GM19025 (cell line): ENCODE measurements around the gene SELENOH.
A peak's percentile ranks its signal among the peaks of the same experiment; 100 is the strongest.
"Not testable (repeated sequence)": the region's sequence is repeated elsewhere in the genome, so short reads cannot be mapped to it uniquely, and the experiment has no call there.

Experiments
- ATAC-seq: cut with Tn5 transposase; IDR thresholded peaks from one replicate; pipeline ENCODE4 v1.9.1; 2021; ENCODE audit warnings: mild to moderate bottlenecking, low read depth, moderate library complexity; ENCODE audit not compliant: unreplicated experiment

Gene SELENOH, protein sequence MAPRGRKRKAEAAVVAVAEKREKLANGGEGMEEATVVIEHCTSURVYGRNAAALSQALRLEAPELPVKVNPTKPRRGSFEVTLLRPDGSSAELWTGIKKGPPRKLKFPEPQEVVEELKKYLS

DNA sequence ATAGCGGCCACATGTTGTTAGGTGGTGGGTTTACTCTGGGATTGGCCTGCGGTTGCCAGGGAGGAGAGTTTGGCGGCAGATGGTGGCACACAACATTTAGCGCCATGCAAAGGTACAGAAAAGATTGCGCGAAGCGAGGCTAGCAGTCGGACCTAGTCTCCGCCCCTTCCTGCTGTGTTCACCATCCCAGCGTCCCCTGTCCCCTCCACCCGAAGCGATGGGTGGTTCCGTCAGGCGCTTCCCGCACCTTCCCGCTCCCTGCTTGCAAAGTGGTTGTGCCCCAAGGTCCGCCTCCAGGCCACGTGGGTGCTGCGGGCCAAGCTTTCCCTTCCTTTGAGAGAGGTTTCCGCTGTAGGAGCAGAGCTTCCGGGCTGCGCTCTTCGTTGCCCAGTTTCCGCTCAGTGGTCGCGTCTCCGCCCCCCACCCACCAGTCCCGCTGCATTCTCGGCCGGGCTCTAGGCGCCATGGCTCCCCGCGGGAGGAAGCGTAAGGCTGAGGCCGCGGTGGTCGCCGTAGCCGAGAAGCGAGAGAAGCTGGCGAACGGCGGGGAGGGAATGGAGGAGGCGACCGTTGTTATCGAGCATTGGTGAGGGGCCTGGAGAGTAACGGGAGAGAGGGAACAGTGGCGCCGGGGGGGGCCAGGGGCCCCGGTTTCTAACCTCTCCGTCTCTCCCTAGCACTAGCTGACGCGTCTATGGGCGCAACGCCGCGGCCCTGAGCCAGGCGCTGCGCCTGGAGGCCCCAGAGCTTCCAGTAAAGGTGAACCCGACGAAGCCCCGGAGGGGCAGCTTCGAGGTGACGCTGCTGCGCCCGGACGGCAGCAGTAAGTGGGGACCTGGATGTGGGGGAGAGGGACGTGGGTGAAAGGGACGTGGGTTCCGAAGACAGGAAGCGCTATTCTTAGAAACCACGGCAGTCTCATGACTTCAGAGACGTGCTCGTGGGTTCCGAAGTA, at the start of gene SELENOH:
SELENOH (plus strand) TSS at position 360 of the 955 bp plus-strand sequence; CDS start at position 465, 105 bp downstream.
- peak; percentile 90 for ATAC-seq

DNA sequence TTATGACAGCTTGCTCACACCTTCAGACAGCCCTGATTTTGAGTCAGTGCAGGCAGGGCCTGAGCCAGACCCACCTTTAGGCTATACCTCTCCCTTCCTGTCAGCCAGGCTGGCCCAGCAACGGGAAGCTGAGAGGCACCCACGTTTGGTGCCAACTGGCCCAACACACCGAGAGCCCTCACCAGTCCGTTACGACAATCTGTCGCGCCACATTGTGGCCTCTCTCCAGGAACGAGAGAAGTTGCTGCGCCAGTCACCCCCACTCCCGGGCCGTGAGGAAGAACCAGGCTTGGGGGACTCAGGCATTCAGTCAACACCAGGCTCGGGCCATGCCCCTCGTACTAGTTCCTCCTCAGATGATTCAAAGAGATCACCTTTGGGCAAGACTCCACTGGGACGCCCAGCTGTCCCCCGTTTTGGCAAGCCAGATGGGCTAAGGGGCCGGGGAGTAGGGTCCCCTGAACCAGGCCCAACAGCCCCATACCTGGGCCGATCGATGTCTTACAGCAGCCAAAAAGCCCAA, 42.4 kb upstream of the SELENOH start:
- no peak for ATAC-seq

DNA sequence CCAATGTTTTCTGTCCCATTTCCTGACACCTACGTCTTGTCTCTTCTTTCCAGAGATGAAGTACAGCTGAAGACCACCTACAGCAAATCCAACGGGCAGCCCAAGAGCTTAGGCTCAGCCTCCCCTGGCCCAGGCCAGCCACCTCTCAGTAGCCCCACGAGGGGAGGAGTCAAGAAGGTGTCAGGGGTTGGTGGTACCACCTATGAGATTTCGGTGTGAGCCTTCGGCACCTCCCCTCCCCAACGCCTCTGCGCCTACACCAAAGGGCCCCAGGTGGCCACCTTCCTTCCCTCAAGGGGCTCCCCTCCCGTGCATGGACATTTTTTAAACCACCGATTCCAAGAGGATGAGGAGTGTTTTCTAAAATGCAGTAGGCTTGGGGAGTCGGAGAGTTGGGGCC, 41.5 kb upstream of the SELENOH start:
- no peak for ATAC-seq

DNA sequence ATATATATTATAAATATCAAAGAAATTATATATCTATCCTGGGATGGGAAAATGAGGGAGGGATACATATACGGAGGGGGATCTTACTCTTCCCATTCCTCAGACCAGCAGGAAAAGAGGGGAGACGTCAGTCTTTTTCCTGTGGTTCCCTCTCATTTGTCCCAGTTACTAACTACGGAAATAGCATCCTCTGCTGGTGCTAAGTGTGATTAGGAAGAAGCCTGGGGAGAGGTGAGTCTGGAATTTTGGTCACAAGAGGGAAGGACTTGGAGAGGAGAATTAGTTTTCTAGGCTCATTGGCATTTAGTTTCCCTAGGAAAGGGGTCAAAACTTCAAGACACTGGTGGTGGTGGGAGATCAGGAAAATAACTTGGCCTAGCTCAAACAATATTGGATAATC, 40.9 kb upstream of the SELENOH start:
- ATAC-seq = no peak

DNA sequence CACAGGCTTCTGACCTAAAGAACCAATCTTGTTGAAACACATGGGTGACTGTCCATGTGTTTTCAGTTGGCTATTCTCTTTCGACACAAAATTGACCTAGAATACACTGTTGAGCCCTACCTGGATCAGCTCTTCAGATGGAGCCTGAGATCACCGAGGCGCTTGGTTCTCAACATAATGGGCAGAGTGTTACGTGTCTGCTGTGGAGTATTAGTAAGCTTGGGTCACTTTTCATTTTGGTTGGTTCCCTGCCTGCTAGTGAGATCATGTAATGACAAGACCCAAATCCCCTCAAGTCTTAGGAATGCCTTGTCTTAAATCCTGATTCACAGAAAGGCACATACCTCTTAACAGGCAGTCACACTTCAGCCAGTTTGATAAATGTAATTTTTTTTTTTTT, 38.0 kb upstream of the SELENOH start:
- no peak for ATAC-seq

DNA sequence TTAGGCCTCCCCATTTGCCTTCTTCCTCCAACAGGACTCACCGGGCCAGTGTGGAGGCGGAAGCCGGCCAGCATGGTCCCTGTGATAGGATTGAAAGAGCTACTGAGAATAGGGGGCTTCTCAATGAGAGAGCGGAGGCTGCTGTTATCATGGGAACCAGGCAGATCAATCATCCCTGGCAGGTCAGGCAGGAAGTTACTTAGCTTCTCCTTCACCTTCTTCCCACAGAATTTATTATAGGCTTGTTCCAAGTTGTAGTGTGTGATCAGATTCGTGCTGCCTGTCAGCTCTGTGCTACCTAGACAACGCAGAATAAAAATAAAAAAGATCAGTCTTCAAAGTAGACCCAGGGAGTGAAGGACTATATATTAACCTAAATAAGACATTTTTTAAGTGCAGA, 36.4 kb upstream of the SELENOH start:
- ATAC-seq = no peak

DNA sequence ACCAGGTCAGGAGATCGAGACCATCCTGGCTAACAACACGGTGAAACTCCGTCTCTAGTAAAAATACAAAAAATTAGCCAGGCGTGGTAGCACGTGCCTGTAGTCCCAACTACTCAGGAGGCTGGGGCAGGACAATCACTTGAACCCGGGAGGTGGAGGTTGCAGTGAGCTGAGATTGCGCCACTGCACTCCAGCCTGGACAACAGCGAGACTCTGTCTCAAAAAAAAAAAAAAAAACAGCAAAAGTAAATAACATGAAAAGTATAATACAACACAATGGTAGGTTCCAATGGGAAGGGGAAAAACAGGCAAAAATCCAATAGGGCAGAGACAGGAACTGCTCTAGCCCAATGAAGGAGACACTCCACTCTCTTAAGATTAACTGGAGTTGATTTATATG, 35.9 kb upstream of the SELENOH start:
- not testable (repeated sequence) for ATAC-seq

DNA sequence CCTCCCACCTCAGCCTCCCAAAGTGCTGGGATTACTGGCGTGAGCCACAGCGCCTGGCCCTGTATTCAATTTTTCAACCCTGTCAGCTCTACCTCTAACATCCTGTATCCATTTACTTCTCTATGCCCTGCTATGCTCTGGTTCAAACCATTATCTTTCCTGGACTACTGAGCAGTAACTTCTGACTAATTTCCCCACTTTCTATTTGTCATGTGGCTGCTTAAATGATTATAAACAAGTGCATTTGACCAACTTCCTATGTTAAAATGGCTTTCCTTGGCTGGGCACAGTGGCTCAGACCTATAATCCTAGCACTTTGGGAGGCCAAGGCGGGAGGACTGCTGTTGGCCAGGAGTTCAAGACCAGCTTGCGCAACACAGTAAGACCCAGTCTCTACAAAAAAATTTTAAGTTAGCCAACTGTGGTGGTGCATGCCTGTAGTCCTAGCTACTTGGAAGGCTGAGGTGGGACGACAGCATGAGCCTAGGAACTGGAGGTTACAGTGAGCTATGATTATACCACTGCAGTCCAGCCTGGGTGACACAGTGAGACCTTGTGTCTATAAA, 31.4 kb upstream of the SELENOH start:
- no peak for ATAC-seq

DNA sequence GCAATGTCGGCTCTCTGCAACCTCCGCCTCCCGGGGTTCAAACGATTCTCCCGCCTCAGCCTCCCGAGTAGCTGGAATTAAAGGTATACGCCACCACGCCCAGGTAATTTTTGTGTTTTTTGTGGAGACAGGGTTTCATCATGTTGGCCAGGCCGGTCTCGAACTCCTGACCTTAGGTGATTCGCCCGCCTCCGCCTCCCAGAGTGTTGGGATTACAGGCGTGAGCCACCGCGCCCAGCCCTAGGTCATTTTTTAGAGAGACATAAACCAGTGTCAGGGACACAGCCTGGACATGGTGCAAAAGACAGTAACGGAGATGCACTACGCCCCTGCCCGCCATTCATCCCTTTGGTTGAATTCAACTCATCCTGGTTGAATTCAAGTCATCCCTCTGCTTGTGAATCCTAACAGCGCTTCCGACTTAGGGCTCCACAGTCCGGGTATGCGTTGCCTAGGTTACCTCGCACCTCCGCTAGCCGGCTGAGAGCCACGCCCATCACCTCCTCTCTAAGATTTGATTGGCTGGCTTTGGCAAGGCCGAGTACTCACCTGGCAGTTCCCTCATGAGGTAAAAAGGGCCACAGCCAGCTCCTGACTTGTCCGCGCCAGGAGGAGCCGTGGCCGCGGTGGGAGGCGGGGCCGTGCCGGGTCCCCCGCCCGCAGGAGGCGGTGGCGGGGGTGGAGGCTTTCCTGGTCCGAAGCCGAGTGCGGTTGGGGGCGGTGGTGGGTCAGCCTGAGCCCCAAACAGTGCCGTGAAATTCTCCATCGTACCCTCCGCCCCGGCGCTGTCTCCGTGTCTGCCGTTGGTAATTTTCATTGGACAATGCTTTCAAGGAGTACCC, 29.7 kb upstream of the SELENOH start, which contains the start of gene MED19:
MED19 (minus strand) TSS at position 802 of the 842 bp plus-strand sequence; CDS start at position 766, 36 bp downstream.
- ATAC-seq = peak; percentile 29

DNA sequence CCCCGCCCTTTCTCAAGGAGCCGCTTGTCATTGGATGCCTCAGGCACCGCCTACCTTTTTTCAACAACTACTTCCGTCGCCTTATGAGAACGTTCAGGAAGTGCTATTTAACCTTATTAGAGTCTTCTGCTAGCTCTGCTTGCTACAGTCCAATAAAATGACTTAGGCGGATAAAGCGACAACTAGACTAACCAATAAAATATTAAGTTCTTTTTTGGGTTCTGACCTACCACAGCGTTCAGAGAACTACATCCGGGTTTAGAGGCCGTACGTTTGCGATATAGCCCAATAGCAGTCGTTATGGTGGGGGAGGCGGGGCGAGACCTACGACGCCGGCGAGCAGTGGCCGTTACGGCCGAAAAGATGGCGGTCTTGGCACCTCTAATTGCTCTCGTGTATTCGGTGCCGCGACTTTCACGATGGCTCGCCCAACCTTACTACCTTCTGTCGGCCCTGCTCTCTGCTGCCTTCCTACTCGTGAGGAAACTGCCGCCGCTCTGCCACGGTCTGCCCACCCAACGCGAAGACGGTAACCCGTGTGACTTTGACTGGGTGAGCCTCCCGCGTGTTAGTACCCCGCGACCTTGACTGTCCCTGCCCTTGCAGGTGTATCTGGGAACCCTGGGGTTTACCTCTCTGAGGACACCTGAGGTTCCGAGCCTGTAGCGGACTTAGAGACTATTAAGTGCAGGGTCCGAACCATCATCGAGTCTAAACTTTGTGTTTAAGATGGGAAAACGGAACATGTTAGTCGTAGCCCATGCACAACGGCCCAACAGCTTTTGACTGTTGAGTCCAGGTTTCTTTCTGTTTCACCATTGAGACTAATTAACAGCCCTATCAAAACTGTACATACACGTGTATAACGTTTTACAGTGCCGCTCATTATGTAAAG, 28.8 kb upstream of the SELENOH start, which contains the start of gene TMX2:
TMX2 (plus strand) TSS at position 338 of the 895 bp plus-strand sequence; CDS start at position 364, 26 bp downstream.
- peak; percentile 90 for ATAC-seq

DNA sequence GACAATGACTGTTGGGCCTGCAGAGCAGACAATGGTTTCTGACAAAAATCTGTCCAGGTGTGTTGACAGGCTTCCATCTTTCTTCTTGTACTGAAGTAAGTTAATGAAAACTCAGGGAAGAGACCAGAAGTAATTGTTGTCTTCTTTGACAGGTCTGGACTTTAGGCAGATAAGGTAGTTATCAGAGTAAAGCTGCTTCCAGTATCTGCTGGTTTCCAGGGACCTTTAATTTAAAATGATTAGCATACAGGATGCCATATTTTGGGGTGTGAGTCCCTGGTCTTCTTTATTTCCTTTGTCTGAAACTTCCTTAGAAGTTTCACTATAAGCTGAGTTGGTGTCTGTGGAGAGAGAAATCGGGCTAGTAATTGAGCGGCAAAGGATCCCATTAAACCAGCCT, 27.5 kb upstream of the SELENOH start:
- ATAC-seq = no peak

DNA sequence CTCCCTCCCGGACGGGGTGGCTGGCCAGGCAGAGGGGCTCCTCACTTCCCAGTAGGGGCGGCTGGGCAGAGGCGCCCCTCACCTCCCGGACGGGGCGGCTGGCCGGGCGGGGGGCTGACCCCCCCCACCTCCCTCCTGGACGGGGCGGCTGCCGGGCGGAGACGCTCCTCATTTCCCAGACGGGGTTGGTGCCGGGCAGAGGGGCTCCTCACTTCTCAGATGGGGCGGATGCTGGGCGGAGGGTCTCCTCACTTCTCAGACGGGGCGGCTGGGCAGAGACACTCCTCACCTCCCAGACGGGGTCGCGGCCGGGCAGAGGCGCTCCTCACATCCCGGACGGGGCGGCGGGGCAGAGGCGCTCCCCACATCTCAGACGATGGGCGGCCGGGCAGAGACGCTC, 24.6 kb upstream of the SELENOH start:
- ATAC-seq = not testable (repeated sequence)

DNA sequence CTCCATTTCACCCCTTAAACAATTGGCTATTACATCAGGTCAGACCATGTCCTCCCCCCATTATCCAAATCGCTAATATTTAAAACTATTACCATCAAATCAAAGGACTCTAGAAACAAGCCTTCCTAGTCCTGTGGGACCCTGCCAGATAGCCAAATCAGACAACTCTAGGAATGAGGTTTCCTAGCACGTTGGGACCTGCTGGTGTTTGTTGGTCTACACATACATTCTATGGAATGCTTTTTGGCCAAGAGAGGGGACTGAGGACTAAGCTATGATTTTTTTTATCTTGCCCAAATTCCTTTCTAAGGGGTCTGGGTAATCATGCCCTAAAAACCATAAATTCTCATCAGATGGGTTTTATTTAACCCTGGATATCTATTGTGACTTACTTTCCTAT, 14.1 kb upstream of the SELENOH start:
- no peak for ATAC-seq

DNA sequence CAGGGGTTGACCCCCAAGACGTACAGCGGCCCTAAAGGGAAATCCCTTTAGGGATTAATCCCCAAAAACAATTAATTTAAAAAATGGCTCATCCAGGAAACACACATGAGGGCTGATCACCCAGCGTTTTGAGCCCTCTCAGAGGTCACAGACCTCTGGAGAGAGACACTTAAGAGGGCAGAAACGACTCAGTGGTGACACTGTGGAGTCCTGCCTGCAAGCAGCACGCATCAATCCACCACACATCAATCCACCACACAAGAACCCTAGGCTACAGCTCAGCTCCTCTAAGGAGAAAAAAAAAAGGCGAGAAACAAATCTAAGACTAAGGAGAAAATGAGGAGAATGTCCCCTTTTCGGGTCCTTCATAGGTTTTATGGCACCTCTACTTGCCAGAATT, 12.5 kb upstream of the SELENOH start:
- ATAC-seq = no peak

DNA sequence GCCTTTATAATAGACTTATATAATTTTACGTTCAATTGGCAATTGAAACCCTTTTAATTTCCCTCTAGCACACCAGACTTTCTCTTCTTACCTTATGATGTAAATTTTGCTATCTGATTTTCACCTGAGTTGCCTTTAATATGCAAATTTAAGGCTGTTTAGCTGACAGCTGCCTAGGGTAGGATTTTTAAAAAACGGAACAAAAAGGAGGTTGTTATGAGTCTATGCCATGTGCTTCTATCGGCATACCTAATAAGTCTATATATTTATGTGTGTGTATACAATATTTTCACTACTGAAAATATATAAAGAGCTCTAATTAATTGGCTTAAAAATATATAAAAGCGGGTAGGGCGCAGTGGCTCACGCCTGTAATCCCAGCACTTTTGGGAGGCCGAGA, 11.8 kb upstream of the SELENOH start:
- ATAC-seq = no peak

DNA sequence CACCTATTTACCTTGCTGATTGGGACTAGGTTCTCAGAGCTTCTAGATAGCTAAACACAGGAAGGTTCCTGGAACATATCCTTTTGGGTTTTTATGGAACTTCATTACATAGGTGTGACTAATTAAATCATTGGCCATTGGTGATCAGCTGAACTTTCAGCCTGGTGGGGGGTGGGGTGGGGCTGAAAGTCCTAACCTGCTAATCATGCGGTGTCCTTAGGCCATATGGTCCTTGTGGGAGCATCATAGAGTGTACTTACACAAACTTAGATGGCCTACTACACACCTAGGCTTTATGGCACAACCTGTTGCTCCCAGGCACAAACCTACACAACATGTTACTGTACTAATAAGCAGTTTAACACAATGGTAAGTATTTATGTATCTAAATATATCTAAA, 8.6 kb upstream of the SELENOH start:
- ATAC-seq = no peak

DNA sequence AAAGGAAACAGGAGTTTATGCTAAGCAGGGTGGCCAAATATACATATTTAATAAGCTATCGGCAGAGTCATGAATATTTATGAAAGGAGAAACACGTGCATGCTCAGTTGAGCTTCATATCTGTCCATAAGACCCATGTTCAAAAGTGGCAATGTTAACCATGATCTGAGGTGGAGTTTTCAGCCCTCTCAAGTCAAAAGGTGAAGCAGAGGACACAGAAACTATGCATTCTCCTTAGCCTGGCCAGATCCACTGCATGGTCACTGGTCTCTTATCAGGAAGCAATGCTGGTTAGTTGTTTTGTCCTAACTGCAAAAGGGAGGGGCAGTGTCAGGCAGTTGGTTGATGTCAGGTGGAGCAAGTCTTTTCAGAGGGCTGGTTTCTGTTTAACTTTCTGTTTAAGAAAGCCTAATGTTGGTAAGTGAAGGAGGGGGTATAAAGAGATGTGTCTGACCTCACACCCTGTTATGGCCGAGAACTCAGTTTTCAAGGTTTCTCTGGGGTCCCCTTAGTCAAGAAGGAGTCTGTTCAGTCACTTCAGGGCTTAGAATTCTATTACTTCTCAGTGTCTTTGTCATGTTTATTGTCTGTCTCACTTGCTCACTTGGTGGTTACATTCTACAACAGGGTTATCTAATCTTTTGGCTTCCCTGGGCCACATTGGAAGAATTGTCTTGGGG, 5.5 kb upstream of the SELENOH start:
- ATAC-seq = no peak

DNA sequence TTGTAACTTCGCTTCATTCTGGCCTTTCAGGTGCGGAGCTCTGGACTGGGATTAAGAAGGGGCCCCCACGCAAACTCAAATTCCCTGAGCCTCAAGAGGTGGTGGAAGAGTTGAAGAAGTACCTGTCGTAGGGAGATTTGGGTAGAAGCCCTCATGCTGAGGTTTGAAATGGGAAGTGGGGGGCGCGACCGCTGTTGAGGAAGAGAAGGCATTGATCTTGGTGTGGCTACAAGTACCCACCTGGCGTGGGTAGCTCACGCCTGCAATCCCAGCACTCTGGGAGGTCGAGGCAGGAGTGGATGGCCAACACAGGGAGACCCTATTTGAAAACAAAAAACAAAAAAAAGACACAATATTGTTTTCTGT, 779 bp downstream of the SELENOH start:
- no peak for ATAC-seq

DNA sequence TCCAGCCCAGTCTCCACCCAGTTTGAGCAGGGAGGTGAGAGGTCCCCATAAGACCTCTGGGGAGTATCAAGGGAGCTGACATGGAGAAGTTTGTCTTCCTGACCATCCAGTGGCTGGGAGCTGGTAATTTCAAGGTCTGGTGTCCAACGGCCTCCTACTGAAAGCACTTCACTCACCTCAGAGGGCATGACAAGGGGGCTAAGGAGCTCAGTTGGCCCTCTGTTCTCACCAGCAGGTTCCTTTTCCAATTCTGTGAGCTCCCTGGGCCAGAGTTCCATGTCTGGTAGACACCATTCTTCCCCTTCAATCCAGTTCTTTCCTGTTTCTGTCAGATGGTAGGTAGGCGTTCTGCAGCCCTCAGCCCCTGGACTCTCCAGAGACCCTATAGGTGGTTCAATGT, 3.1 kb downstream of the SELENOH start:
- no peak for ATAC-seq
